Tibial artery (tissue), 4 donors: ENCODE results near the gene SMG7.

Experiments
- DNase-seq, 2 donors: peaks; one replicate each; pipeline ENCODE4 v3.0.0-alpha.2; 2019
- H3K27ac ChIP-seq, 2 donors: fragments of 200-600 bp; sonication (generic) in 1 of 2; 1 replicate in 1 of 2; 2 replicates in 1 of 2; pipeline ENCODE4 v1.5.1; 2018 to 2019; ENCODE audit warnings: mild to moderate bottlenecking in 1 of 2
- H3K27me3 ChIP-seq, 2 donors: fragments of 200-600 bp; sonication (generic) in 1 of 2; one replicate each; pipeline versions ENCODE4 v1.5.1 to v1.6.0; 2016 to 2019
- H3K36me3 ChIP-seq, 3 donors: fragments of 200-600 bp; sonication (generic) in 2 of 3; one replicate each; pipeline ENCODE4 v1.5.1; 2016 to 2019; ENCODE audit warnings: mild to moderate bottlenecking in 2 of 3
- H3K4me1 ChIP-seq, 4 donors: fragments of 200-600 bp; sonication (generic) in 2 of 4; 1 replicate in 3 of 4; 2 replicates in 1 of 4; pipeline ENCODE4 v1.5.1; 2016 to 2019
- H3K4me3 ChIP-seq, 2 donors: fragments of 200-600 bp; sonication (generic) in 1 of 2; 1 replicate in 1 of 2; 2 replicates in 1 of 2; pipeline ENCODE4 v1.5.1; 2018 to 2019; ENCODE audit warnings: mild to moderate bottlenecking in 2 of 2
- H3K9me3 ChIP-seq, 3 donors: fragments of 200-600 bp; sonication (generic) in 1 of 3; one replicate each; pipeline ENCODE4 v1.5.1; 2016 to 2019
- intact Hi-C: fragments of 100-400 bp; cut with DNase I; formaldehyde crosslinking; loops from one replicate; pipeline ENCODE4 v1.15.0; 2023; ENCODE audit warnings: low total_unique reads
- TF ChIP-seq, protein P1 (sequence below), 2 experiments: fragments of 200-600 bp in 1 of 2; fragments of 450-650 bp in 1 of 2; IDR thresholded peaks; one replicate each; pipeline ENCODE4 v1.5.1; 2017 to 2019; ENCODE audit warnings: antibody characterized with exemption in 2 of 2, mild to moderate bottlenecking in 1 of 2, moderate library complexity in 1 of 2

Gene SMG7

DNA sequence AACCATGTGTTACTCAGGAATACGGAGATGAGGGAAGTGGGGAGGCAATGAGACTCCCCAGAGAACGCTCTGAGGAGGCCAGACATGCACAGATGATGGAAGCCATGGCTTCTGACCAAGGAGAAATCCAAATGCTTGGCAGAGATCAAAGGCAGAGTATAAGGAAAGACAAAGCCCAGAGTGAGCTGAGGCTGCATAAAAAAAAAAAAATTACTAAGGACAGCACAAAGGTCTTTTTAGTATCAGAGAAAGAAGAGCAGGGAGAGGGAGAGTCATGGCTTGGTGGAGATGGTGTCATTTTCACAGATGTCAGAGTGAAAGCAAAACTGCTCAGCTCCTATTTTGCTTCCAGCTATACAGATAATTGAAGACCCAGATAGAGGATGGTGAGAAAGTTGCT lies 126.1 kb downstream of the SMG7 start:
- peak overlapping the region; percentile 7 to 29 for H3K27ac ChIP-seq
- no peaks in the 10 kb centered on the region for H3K36me3 ChIP-seq
- intact Hi-C loops, result no loop called here
- no peak for DNase-seq
- H3K27me3 ChIP-seq, result no peaks in the 10 kb centered on the region
- H3K9me3 ChIP-seq, result no peaks in the 10 kb centered on the region
- no peak overlapping the region for H3K4me3 ChIP-seq
- peaks cover 0 to 11% (median 3%) of the 10 kb centered on the region in 4 donors for H3K4me1 ChIP-seq
- TF ChIP-seq, protein P1, sequence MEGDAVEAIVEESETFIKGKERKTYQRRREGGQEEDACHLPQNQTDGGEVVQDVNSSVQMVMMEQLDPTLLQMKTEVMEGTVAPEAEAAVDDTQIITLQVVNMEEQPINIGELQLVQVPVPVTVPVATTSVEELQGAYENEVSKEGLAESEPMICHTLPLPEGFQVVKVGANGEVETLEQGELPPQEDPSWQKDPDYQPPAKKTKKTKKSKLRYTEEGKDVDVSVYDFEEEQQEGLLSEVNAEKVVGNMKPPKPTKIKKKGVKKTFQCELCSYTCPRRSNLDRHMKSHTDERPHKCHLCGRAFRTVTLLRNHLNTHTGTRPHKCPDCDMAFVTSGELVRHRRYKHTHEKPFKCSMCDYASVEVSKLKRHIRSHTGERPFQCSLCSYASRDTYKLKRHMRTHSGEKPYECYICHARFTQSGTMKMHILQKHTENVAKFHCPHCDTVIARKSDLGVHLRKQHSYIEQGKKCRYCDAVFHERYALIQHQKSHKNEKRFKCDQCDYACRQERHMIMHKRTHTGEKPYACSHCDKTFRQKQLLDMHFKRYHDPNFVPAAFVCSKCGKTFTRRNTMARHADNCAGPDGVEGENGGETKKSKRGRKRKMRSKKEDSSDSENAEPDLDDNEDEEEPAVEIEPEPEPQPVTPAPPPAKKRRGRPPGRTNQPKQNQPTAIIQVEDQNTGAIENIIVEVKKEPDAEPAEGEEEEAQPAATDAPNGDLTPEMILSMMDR (IDR thresholded peaks at IDR 0.05), result no peak

DNA sequence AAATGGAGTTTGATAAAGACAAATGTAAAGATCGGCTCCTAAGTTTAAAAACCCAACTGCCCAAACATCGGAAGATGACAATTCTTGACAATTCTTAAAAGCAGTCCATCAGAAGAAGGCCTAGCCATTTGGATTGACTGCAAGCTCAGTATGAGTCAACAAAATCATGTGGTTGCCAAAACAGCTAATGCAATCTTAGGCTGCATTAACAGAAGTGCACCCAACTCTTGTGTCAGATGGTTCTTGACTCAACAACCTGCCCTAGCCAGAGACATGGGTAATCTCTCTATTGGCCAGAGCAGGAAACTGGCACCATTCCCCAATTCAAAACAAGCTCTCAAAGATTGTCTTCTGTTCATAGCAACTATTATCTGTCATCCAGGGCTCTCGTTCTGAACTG lies 127.8 kb downstream of the SMG7 start:
- no peak overlapping the region for H3K4me3 ChIP-seq
- DNase-seq, result peak in 1 of 2 donors; percentile 83
- TF ChIP-seq, protein P1 (IDR thresholded peaks at IDR 0.05), result no peak
- no peaks in the 10 kb centered on the region for H3K9me3 ChIP-seq
- peak overlapping the region in 1 of 2 donors; percentile 32 for H3K27ac ChIP-seq
- intact Hi-C loops, result no loop called here
- H3K4me1 ChIP-seq, result peaks cover 0 to 11% (median 3%) of the 10 kb centered on the region in 4 donors
- H3K27me3 ChIP-seq, result no peaks in the 10 kb centered on the region
- H3K36me3 ChIP-seq, result no peaks in the 10 kb centered on the region

DNA sequence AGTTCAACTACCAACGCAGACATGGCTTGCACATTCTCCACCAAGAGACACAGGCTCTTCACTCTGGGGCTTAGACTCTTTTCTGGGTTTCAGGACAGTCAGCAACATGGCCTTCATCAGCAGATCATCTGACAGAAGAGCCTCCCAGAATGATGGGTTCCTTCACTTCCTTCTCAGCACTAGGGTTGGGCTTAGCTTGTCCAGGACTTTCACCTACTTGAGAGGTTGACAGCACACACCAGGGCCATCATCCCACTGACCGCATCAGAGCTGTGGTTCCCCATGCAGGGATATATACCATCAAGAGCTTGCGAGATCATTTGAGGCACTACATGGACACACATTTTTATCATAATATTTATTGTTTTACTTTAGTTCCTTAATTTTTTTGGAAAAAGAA lies 128.3 kb downstream of the SMG7 start:
- H3K27ac ChIP-seq, result peak overlapping the region in 1 of 2 donors; percentile 32
- TF ChIP-seq, protein P1 (IDR thresholded peaks at IDR 0.05), result no peak
- no peaks in the 10 kb centered on the region for H3K27me3 ChIP-seq
- peaks cover 0 to 13% (median 3%) of the 10 kb centered on the region in 4 donors for H3K4me1 ChIP-seq
- no peak for DNase-seq
- H3K4me3 ChIP-seq, result no peak overlapping the region
- intact Hi-C loops, result no loop called here
- H3K36me3 ChIP-seq, result no peaks in the 10 kb centered on the region
- no peaks in the 10 kb centered on the region for H3K9me3 ChIP-seq

DNA sequence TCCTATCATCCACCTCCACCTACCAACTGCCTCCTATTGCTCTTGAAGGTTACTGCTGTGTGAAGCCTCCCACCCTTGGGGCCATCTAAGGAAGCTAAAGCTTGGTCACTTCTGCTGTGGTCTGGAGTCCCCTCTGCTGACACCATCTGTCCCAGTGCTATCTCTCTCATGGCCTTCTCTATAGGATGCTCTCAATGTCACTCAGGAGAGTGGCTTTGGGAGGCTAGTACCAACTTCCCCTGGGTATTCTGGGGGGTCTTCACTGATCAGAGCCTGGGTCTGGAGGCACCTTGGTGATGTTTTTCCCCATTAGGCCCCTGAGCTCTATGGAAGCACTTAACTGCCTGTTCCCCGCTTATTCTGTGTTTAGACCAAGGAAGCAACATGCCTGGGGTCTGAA lies 130.2 kb downstream of the SMG7 start:
- no peak overlapping the region for H3K27ac ChIP-seq
- peaks cover 0 to 17% (median 6%) of the 10 kb centered on the region in 4 donors for H3K4me1 ChIP-seq
- no peaks in the 10 kb centered on the region for H3K36me3 ChIP-seq
- intact Hi-C loops, result no loop called here
- no peak for DNase-seq
- H3K9me3 ChIP-seq, result no peaks in the 10 kb centered on the region
- no peaks in the 10 kb centered on the region for H3K27me3 ChIP-seq
- TF ChIP-seq, protein P1 (IDR thresholded peaks at IDR 0.05), result no peak
- no peak overlapping the region for H3K4me3 ChIP-seq
